Ectodermal cell (in vitro differentiated cells): Measurements from ENCODE around the gene CRTC1.

Experiments used
- H3K27ac ChIP-seq: 2 replicates; pipeline ENCODE4 v1.7.0; 2013; ENCODE audit warnings: mild to moderate bottlenecking, low read depth, low read length; ENCODE audit not compliant: insufficient read depth, poor library complexity, severe bottlenecking
- H3K27me3 ChIP-seq: 2 replicates; pipeline ENCODE4 v1.7.0; 2013; ENCODE audit warnings: mild to moderate bottlenecking, low read length; ENCODE audit not compliant: insufficient read depth, control insufficient read depth, poor library complexity, severe bottlenecking
- H3K36me3 ChIP-seq: one replicate; pipeline ENCODE4 v1.7.0; 2013; ENCODE audit warnings: low read length; ENCODE audit not compliant: control insufficient read depth, insufficient read depth
- H3K4me1 ChIP-seq: one replicate; pipeline ENCODE4 v1.7.0; 2013; ENCODE audit warnings: low read length; ENCODE audit not compliant: control insufficient read depth, insufficient read depth
- H3K4me3 ChIP-seq: 2 replicates; pipeline ENCODE4 v1.7.0; 2013; ENCODE audit warnings: low read depth, low read length, control low read depth; ENCODE audit not compliant: insufficient read depth
- H3K9me3 ChIP-seq: 2 replicates; pipeline ENCODE4 v1.7.0; 2013; ENCODE audit warnings: mild to moderate bottlenecking, low read length, moderate library complexity; ENCODE audit not compliant: control insufficient read depth
- WGBS, 2 experiments: methylation state at CpG; one replicate each; pipeline ENCODE4 v1.1.7; 2013; ENCODE audit warnings: missing lambda C conversion rate in 2 of 2; 5-methylcytosine and 5-hydroxymethylcytosine counted together

CRTC1 gene

GRCh38 chr19:18737954-18738351 is 54.5 kb downstream of the CRTC1 start:
- Histone ChIP-seq H3K36me3 (no peaks in the 10 kb centered on the region), H3K9me3 (no peaks in the 10 kb centered on the region), H3K27me3 (no peaks in the 10 kb centered on the region), H3K27ac (peak overlapping the region; percentile 36), H3K4me1 (peaks cover 24% of the 10 kb centered on the region), H3K4me3 (no peak overlapping the region)
- WGBS, 2 experiments: 58 to 61% methylated on average over 1 of the region's 1 CpG

DNA sequence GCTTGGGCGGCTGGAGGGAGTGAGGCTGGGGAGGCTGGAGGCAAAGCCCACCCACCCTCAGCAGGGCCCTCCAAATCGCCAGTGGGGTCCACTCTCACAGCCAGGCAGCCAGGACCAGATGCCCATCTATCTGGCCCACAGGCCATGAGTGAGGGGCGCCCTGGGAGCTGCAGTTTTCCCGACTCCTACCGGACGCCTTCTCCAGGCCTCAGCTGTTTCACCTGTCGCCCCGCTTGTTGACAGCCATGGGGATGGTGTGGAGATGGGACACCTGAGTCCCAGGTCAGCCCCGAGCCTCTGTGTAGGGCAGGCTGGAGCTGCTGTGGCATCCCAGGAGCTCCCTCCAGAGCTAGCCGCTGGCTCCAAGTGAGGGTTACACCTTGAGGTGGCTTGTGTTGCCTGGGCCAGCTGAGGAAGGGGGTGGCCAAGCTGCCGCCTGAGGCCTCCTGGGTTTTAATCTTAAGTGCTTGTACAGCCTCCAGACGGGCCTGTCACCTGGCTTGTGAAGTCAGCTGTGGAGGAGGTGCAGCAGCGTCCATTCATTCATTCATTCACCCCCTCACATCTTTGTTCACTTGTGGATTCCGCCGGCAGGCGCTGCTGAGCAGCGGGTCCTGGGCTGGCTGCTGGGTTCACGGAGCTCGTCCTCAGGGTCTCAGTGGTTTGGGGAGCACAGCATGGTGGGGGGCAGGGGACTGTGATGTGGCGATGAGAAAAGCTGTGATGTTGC is 55.6 kb downstream of the CRTC1 start:
- H3K36me3 ChIP-seq: no peaks in the 10 kb centered on the region
- no peaks in the 10 kb centered on the region for H3K9me3 ChIP-seq
- WGBS, 2 experiments: 93% methylated on average over 20 of the region's 20 CpGs
- H3K27me3 ChIP-seq: no peaks in the 10 kb centered on the region
- H3K27ac ChIP-seq: no peak overlapping the region
- no peak overlapping the region for H3K4me3 ChIP-seq
- peaks cover 24% of the 10 kb centered on the region for H3K4me1 ChIP-seq

- 91% methylated on average over 24 to 27 of the region's 27 CpGs for WGBS, 2 experiments
- H3K27me3 ChIP-seq: no peaks in the 10 kb centered on the region
- peaks cover 24% of the 10 kb centered on the region for H3K4me1 ChIP-seq
- H3K27ac ChIP-seq: no peak overlapping the region
- no peaks in the 10 kb centered on the region for H3K36me3 ChIP-seq
- no peak overlapping the region for H3K4me3 ChIP-seq
- no peaks in the 10 kb centered on the region for H3K9me3 ChIP-seq
Observed at GRCh38 chr19:18741124-18742121, 57.9 kb downstream of the CRTC1 start.

DNA sequence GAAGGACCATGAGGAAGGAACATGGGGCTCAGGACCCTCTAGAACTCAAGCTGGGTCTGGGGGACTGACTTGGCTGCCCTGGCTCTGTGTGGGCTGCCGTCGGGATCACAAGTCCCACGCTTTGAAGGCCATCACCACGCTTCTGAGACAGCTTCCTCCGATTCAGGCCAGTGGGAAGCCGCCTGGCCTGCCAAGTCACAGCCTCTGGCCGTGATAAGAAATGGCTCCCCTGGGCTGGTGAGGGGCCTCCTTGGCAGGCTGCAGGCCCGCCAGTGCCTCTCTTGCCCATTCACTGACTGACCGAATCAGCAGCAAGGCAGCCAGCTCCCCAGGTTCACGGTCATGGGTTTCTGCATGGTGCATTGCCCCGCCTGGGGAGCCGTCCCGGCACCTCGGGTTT is 58.8 kb downstream of the CRTC1 start:
- Histone ChIP-seq H3K4me1 (peaks cover 21% of the 10 kb centered on the region), H3K4me3 (no peak overlapping the region), H3K36me3 (no peaks in the 10 kb centered on the region), H3K27ac (no peak overlapping the region), H3K27me3 (no peaks in the 10 kb centered on the region), H3K9me3 (no peaks in the 10 kb centered on the region)
- 94 to 96% methylated on average over 14 of the region's 14 CpGs for WGBS, 2 experiments

DNA sequence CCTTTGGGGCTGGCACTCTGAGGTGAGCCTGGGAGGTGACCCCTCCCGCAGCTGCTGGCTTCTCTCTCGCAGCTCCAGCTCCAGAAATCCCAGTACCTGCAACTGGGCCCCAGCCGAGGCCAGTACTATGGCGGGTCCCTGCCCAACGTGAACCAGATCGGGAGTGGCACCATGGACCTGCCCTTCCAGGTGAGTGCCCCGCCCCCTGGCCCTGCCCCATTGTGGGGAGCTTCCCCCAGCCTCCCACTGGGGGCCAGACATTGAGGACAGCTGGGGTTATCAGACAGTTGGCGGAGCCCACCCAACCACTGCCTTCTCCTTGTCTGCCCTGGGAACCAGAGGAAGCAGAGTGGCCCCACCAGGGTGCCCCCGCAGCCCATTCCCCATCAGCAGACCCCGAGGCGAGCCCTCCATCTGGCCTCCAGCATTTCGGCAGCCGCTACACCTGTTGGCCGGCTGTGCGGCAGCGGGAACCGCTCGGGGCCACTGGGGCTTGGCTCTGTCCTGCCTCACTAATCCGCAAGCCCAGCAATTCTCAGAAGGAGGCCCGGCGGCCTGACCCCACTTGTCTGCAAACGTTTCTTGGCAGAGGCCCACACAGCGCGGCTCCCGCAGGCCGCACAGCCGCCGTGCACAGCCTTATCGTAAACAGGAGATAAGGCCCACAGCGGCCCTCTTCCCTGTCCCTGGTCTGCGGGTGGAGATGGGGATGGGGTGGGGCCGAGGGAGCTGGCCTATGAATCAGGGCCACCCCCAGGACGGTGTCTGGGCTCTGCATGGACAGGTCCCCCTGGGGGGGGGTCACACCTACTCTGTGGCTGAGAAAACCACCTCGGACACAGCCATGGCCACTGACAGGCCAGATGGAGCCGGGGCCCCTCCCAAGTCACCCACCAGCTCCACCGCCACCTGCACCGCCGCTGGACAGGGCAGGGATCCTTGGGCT is 59.6 kb downstream of the CRTC1 start:
- no peak overlapping the region for H3K4me3 ChIP-seq
- H3K27me3 ChIP-seq: no peaks in the 10 kb centered on the region
- no peaks in the 10 kb centered on the region for H3K36me3 ChIP-seq
- H3K27ac ChIP-seq: no peak overlapping the region
- peaks cover 19% of the 10 kb centered on the region for H3K4me1 ChIP-seq
- 90 to 93% methylated on average over 38 of the region's 38 CpGs for WGBS, 2 experiments
- no peaks in the 10 kb centered on the region for H3K9me3 ChIP-seq

DNA sequence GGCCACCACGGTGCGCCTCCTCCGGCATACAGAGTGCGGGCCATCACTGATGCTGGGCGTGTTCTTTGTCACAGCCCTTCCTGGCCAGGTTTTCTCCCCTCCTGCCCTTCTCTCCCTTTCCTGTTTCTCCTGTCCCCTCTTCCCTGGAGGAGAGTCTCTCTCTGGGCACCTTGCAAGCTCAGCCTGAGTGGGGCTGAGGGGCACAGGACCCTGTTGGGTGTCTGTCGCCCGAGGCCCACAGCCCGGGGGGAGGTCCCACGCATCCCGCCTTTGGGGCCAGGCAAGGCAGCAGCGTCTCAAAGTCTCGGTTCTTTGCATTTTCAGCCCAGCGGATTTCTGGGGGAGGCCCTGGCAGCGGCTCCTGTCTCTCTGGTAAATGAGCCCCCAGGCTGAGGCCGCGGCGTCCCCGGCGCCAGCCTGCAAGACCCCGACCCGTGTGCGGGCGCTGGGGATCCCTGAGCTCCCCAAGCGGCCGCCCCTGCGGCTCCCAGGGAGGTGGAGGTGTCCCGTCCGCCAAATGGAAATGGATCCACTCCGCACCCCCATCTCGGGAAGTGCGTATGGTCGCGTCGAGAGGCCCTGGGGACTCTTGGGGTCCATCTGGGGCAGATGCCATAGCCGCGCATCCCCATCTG is 60.4 kb downstream of the CRTC1 start:
- Histone ChIP-seq H3K4me3 (no peak overlapping the region), H3K27ac (no peak overlapping the region), H3K36me3 (no peaks in the 10 kb centered on the region), H3K9me3 (no peaks in the 10 kb centered on the region), H3K4me1 (peaks cover 19% of the 10 kb centered on the region), H3K27me3 (no peaks in the 10 kb centered on the region)
- 94% methylated on average over 36 of the region's 36 CpGs for WGBS, 2 experiments

- H3K27ac ChIP-seq: no peak overlapping the region
- H3K27me3 ChIP-seq: no peaks in the 10 kb centered on the region
- no peaks in the 10 kb centered on the region for H3K36me3 ChIP-seq
- 92 to 94% methylated on average over 26 of the region's 26 CpGs for WGBS, 2 experiments
- H3K9me3 ChIP-seq: no peaks in the 10 kb centered on the region
- no peak overlapping the region for H3K4me3 ChIP-seq
- H3K4me1 ChIP-seq: peaks cover 30% of the 10 kb centered on the region
Observed at GRCh38 chr19:18745012-18745735, 61.7 kb downstream of the CRTC1 start.

- 90 to 92% methylated on average over 5 of the region's 5 CpGs for WGBS, 2 experiments
- Histone ChIP-seq H3K36me3 (no peaks in the 10 kb centered on the region), H3K4me1 (peaks cover 25% of the 10 kb centered on the region), H3K27me3 (no peaks in the 10 kb centered on the region), H3K9me3 (no peaks in the 10 kb centered on the region), H3K27ac (no peak overlapping the region), H3K4me3 (no peak overlapping the region)
Observed at GRCh38 chr19:18745931-18746330, 62.5 kb downstream of the CRTC1 start.
